HTERT RPE-1 (cell line): ENCODE data around the gene FUT2.

Experiments
- in situ Hi-C: fragments of 300-500 bp; cut with MboI; formaldehyde crosslinking; loops from 4 replicates; pipeline ENCODE4 v1.14.3; 2020; ENCODE audit warnings: low sequenced_read_pairs

FUT2 gene

DNA sequence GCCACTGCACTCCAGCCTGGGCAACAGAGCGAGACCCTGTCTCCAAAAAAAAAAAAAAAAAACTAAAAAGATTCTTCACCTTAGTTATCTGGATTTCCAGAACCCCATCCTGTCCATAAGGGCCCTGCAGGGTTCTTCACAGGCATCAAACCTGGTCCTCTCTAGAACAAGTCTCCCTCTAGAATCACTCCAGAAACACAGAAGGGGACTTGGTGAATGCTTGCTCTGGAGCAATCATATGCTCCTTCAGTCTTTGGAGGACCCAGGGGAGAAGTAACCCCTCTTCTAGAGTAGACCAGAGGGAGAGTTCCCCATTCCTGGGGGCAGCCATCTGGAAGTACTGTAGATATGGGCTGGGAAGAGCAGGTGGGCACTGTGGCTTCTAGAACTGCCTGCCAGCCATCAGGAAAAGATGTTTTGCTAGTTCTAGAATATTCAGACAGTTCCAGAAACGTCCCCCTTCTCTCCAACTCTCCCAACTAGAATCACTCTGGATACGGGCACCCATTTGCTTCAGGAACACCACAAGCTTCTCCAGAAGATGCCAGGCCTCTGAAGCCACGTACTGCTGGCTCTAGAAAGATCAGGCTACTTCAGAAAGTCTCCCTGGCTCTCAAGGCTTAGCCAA, 53.9 kb downstream of the FUT2 start:
- in situ Hi-C loops, result no loop called here

DNA sequence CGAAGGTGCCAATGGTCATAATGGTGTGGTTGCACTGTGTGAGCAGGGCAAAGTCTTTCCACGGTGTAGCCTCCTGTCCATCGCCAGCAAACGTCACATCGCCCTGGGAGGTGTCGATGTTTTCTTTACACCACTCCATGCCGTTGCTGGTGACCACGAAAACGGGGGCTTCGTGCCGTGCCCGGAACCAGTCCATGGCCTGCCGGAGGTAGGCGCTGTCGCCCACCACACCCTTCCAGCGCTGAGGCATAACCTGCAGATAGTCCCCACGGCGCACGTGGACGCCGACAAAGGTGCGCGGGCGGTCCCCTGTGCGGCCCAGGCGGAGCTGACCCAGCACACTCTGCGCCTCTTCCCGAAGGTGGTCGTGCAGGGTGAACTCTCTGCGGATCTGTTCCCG, 54.6 kb downstream of the FUT2 start:
- in situ Hi-C loops, result no loop called here

DNA sequence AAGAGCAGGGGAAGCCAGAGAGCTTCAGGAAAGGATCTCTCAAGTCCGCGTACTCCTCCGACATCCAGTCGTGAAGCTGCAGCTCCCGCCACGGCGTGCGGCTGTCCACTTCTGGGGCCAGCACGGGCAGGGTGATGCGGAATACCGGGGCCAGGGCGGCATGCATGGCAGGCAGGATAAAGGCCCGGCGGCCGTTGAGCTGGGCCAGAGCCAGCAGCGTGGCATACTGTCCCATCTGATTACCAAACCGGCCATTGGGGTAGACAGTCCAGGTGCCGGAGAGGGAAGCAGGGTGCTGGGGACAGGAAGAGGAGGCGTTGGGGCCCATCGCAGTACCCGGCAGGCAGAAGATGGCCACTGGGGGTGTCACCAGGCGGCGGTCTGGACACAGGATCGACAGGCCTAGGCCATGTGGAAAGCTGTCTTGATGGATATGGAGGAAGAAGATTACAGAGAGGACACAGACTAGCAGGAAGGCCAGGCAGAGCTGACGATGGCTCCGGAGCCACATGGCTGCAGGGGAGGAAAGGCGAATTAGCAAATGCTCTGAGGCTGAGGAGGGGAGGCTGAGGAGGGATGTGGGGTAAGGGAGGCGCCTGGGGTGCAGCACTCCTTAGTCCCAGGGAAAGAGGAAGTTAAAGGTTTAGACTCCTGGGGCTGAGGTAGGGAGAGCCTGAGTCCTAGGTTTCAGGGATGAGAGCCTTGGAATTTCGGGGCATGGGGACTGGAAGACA, 55.2 kb downstream of the FUT2 start:
- in situ Hi-C loops, result no loop called here

GRCh38 chr19:48751845-48752495, 56.2 kb downstream of the FUT2 start:
- in situ Hi-C loops, result no loop called here

GRCh38 chr19:48752496-48753365, 57.0 kb downstream of the FUT2 start, which contains the start of gene FUT1:
Gene FUT1 (minus strand): TSS chr19:48752641. CDS start chr19:48751281, 1,360 bp downstream.
- in situ Hi-C loops, result no loop called here

- in situ Hi-C loops, result no loop called here
Observed at GRCh38 chr19:48755084-48755641, 59.4 kb downstream of the FUT2 start, which contains the start of gene FGF21. Gene FGF21 (plus strand): TSS chr19:48755524. CDS start chr19:48756237, 713 bp downstream.
